HEK293T (cell line): Measurements from ENCODE around the gene PXDN.

Experiments
- ARNT ChIP-seq: fragments of 450-650 bp; IDR thresholded peaks from 2 replicates; pipeline ENCODE4 v1.6.1; 2017; ENCODE audit warnings: mild to moderate bottlenecking
- BHLHE40 ChIP-seq: fragments of 450-650 bp; IDR thresholded peaks from 2 replicates; pipeline ENCODE4 v1.6.1; 2016; ENCODE audit warnings: mild to moderate bottlenecking, moderate library complexity, borderline replicate concordance
- ELF4 ChIP-seq: fragments of 450-650 bp; IDR thresholded peaks from 2 replicates; pipeline ENCODE4 v1.6.1; 2017; ENCODE audit warnings: antibody characterized with exemption
- FOXK2 ChIP-seq: fragments of 450-650 bp; IDR thresholded peaks from 2 replicates; pipeline ENCODE4 v1.6.1; 2016; ENCODE audit warnings: mild to moderate bottlenecking
- FOXM1 ChIP-seq: fragments of 450-650 bp; IDR thresholded peaks from 2 replicates; pipeline ENCODE4 v1.6.1; 2017; ENCODE audit warnings: mild to moderate bottlenecking, borderline replicate concordance
- NFRKB ChIP-seq: fragments of 450-650 bp; IDR thresholded peaks from 2 replicates; pipeline ENCODE4 v1.6.1; 2016; ENCODE audit warnings: mild to moderate bottlenecking, moderate library complexity
- SP1 ChIP-seq: fragments of 450-650 bp; IDR thresholded peaks from 2 replicates; pipeline ENCODE4 v1.6.1; 2017
- TF ChIP-seq, protein P1 (sequence below): fragments of 450-650 bp; IDR thresholded peaks from 2 replicates; pipeline ENCODE4 v1.6.1; 2016

DNA sequence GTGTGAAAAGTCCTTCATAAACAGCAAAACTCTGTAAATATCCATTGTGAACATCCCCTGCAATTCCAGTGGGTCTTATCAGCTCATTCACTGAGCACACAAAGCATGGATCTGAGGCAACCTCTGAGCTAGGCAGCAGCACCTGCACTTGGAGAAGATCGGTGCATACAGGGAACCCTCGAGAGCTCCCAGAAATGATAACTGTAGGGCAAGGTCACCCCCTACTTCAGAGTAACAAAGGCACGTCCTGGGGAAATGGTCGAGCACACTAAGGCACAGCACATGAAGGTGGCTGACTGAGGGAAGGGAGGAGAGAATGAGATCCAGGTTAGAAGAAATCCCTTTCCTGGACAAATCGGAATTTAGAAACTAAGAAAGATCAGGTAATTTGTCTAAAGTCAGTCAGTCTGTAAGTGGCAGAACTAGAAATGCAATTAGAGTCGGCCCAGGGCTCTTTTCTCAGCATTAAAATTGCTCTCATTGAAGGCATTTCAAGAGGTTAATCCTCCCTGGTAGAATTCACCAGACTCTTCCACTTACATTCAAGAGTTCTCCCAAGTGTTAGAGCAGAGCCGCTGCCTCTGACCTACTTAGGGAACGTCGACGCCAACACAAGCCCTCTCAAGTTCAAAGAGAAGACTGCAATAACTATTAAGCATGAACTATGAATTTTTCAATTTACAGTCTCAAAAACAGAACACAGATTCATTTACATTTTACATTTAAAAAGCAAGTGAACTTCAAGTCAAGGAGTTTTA, 45.9 kb downstream of the PXDN start:
- TF ChIP-seq FOXM1 (no peak), SP1 (no peak), BHLHE40 (no peak), FOXK2 (no peak), ELF4 (no peak), ARNT (no peak), NFRKB (no peak)
- TF ChIP-seq, protein P1, sequence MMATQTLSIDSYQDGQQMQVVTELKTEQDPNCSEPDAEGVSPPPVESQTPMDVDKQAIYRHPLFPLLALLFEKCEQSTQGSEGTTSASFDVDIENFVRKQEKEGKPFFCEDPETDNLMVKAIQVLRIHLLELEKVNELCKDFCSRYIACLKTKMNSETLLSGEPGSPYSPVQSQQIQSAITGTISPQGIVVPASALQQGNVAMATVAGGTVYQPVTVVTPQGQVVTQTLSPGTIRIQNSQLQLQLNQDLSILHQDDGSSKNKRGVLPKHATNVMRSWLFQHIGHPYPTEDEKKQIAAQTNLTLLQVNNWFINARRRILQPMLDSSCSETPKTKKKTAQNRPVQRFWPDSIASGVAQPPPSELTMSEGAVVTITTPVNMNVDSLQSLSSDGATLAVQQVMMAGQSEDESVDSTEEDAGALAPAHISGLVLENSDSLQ = no peak
